D721Med (cell line): ENCODE measurements around the gene DGAT2.

Experiments used
- DNase-seq: peaks from one replicate; pipeline ENCODE4 v3.0.0; 2011; ENCODE audit warnings: low spot score; ENCODE audit not compliant: insufficient read length
- FAIRE-seq: peaks from 2 replicates; lab custom pipeline; 2011; peaks lifted over from hg19 to GRCh38; lab: Jason Lieb, UNC
- CTCF ChIP-seq: IDR thresholded peaks from 2 replicates; pipeline ENCODE4 v1.5.1; 2012; ENCODE audit warnings: mild to moderate bottlenecking, control low read depth; ENCODE audit not compliant: insufficient read depth; ENCODE audit errors: missing control alignments

The DGAT2 gene

GRCh38 chr11:75757651-75758050 lies 10.9 kb upstream of the DGAT2 start:
- FAIRE-seq, result no peak
- DNase-seq, result no peak
- TF ChIP-seq CTCF, result no peak

GRCh38 chr11:75759832-75760231 lies 8.7 kb upstream of the DGAT2 start:
- FAIRE-seq (no peak), DNase-seq (no peak)
- TF ChIP-seq CTCF, result no peak

DNA sequence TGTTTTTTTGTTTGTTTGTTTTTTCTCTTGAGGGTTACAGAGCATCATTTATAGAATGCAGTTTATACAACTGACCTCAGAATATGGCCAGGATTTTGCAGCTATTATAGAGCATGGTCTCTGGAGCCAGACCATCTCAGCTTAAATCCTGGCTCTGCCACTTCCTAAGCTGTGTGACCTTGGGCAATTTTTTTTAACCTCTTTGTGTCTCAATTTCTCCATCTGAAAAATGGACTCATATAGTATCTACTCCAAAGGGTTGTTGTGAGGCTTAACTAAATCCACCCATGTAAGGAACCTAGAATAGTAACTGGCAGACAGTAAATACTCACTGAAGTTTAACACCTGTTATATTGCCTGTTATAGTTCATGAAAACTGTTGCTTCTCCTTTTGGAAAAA lies 8.3 kb upstream of the DGAT2 start:
- TF ChIP-seq CTCF, result no peak
- DNase-seq, result no peak
- no peak for FAIRE-seq

- FAIRE-seq, result no peak
- DNase-seq, result no peak
- no peak for TF ChIP-seq CTCF
These were observed 7.7 kb upstream of the DGAT2 start for GRCh38 chr11:75760710-75761493.

DNA sequence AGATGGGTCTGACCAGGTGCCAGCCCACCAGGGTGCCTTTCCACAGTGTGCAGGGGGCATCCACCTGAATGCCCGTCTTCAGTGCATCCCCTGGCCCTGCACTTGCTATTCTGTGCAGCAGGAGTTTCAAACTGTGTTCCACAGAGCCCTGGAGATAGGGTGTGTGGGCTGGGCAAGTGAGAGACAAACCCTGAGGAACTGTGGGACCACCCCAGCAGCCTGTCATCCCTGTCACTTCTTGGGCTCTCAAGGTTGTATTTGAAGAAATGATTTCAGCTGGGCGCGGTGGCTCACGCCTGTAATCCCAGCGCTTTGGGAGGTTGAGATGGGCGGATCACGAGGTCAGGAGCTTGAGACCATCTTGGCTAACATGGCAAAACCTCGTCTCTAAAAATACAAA lies 6.4 kb upstream of the DGAT2 start:
- FAIRE-seq, result no peak
- no peak for TF ChIP-seq CTCF
- no peak for DNase-seq

DNA sequence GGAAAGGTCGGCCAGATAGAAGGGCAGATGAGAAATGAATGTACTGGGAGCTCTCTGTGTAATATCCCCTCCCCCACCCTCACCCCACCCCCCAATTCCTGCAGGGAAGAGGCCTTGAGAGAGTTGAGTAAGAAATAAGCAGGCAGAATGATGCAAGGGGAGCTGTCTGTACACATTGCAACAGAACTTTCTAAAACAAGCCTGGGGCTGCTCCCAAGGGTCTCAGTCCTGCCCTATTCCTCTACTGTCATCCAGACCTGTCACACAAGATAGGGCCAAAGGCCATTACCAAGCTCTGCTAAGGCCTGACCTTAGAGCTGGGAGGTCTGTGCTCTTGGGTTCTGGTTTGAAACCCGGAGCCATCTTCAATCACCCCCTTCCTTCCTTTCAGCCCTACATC lies 5.7 kb upstream of the DGAT2 start:
- DNase-seq, result no peak
- TF ChIP-seq CTCF, result no peak
- no peak for FAIRE-seq

DNA sequence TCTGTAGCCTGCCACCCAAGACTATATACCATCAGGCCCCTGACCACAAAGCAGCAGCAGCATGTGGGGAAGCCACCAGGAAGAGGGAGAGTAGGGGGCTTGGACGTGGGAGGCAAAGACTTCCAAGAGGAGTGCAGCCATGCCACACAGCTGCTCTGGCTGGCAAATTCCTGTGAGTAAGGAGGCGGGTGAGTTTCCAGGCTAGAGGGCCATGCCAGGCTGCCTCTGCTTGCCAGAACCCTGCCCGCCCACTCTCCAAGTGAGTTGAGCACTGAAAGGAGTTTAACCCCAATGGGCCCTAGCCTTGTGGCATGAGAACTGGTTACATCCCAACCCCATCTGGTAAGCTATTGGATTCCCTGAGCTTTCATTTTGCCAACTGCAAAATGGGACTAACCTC lies 4.7 kb upstream of the DGAT2 start:
- DNase-seq (no peak), FAIRE-seq (no peak)
- TF ChIP-seq CTCF, result no peak
